Fibroblast of skin of right biceps (primary cell): ENCODE results near the gene GADD45A.

Experiments used
- DNase-seq: peaks from one replicate; pipeline ENCODE4 v3.0.0-alpha.2; 2013

Gene GADD45A

GRCh38 chr1:67672260-67672803 lies 12.7 kb upstream of the GADD45A start:
- DNase-seq, result no peak

- no peak for DNase-seq
Measured at GRCh38 chr1:67673468-67674201, 11.4 kb upstream of the GADD45A start.

- peak; percentile 59 for DNase-seq
Measured at GRCh38 chr1:67674260-67675011, 10.6 kb upstream of the GADD45A start.

- DNase-seq, result peak; percentile 27
Measured at GRCh38 chr1:67675800-67676199, 9.2 kb upstream of the GADD45A start.

DNA sequence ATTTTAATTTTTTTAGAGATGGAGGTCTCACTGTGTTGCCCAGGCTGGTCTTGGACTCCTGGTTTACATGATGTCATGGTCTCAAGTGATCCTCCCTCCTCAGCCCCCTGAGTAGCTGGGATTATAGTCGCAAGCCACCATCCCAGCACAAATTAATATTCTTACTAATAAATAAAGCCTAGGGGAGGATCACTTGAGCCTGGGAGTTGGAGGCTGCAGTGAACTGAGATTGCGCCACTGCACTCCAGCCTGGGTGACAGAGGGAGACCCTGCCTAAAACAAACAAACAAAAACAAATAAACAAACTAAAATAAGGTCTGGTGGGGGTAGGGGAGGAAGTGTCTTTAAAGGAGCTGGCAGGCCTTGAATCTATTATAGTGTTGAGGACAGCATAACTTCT lies 8.7 kb upstream of the GADD45A start:
- DNase-seq, result no peak

DNA sequence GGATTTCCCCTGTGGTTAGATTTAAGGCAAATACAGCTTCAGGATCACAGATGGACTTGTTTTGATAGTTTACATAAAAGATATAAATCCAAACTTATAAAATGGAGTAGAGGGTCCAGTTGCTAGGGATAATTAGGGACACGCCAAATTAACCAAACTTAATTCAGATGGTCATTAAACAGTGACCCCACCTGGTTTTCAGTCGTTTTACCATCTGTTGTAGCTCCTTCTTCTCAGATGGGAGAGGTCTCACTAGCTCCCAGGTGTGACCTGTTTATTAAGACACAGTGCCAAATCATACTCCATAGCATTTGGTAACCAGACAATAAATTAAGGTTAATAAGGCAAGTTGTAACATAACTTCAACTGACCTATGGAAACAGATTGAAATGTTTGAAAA lies 8.1 kb upstream of the GADD45A start:
- no peak for DNase-seq

DNA sequence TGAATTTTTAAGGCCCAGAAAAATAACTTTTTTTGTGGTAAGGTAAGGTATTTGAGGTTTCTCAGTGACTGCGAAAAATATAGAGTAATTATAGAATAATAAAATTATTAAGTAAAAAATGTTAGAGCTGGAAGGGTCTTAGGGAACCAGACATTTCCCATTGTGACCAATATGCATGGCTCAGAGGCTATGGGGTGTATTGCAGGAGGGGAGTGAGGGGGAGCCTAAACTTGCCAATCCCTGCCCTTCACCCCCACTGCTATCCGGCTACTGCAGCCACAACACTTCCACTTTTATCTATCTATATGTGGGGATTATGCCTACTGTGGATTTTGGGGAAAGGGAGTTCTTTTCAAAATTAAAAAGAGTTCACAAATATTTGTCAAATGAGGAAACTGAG lies 7.6 kb upstream of the GADD45A start:
- DNase-seq, result no peak

DNA sequence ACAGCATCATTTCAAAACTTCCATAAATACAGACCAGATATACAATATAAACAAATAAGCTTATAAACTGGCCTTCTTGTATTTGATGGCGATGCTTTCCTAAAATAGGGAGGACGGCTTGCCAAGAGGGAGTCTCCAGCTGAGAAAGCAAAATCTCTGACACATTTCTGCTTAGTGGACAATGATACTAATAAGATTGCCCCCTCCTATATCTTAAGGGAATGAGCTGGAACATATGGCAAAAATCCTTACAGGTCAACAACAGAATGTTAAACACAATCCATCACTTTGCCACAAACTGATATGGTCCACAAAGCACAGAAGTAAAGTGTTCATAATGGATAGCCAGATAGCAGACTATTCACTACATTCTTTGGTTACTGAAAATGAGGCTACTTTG lies 7.1 kb upstream of the GADD45A start:
- no peak for DNase-seq

- peak; percentile 48 for DNase-seq
Measured at GRCh38 chr1:67679691-67680090, 5.3 kb upstream of the GADD45A start.

- no peak for DNase-seq
Measured at GRCh38 chr1:67680486-67680885, 4.5 kb upstream of the GADD45A start.

DNA sequence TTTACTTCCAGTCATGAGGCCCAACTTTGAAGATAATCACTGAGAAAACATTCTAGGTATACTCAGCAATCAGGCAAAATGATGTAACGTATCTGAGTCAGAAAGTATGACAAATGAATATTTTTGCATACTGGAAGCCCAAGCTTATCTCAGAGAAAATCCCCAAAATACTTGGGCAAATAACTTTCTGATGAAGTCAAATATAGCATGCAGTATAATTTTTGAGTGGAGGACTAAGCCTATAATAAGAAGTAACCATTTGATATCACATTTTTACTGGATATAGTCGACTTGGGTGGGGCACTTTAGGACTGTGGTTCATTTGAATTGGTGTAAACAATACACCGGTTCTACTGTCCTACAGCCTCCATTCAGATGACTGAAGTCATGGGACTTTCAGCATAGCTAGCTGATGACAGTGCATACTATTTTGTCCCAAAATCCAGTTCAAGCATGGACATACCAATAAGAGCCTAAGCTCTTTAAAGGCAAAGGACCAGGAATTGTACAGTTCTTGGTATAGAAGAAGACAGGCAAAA lies 2.3 kb upstream of the GADD45A start:
- DNase-seq, result peak; percentile 92

- DNase-seq, result peak; percentile 77
Measured at GRCh38 chr1:67683316-67683715, 1.7 kb upstream of the GADD45A start.

DNA sequence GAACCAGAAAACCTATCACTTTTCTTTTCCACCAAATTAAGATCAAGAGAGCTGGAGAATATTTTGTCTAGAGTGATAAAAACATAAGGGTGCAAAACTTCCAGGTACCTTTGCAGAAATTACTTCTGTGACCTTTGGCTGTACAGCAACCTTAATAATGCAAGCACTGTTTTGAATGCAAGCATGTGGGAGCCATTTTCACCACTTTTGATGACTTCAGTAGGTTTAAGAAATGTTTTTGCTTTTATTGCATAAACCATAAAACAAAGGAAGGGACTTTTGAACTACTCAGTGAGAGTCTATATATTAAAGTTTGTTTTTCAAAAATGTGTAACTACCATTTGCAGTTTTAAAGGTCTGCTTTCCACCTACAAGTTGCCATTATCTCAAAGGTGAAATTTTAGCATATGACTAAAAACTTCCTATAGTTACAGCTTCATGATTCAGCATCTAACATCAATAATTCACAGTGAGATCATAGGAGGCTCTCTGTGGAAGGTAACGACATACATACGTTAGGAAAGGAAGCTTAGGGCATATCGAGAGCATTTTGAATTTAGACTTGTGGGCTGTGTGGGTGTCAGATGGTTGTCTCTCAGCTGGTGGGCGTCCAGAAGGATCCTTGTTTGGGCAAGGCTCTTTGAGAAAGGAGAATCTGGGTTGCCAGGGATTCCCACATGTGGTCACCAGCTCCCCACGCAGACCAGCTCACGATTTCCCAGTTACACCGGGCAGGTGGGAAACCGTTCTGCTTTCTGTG lies 1.1 kb upstream of the GADD45A start:
- peak; percentile 63 for DNase-seq

DNA sequence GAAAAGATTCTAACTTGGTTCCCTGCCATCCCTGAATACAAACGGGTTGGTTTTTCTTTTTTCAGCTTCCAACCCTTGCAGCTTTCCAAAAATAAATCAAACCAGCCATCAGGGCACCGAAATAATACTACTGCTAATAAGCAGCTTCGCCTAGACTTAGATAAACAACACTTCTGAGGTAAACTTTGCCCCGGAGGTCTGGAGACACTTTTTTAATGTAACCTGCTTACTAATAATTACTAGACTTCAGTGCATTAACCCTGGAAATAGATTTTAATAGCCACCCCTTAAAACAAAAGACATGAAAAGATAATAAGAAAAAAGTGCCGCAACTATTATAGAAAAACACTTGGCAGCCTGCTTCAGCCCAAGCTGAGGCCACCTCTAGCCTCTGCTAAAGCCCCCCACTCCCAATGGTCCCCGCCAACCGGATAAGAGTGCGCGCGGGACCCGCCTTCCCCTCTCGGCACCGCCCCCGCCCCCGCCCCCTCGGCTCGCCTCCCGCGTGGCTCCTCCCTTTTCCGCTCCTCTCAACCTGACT lies 405 bp upstream of the GADD45A start:
- DNase-seq, result no peak

DNA sequence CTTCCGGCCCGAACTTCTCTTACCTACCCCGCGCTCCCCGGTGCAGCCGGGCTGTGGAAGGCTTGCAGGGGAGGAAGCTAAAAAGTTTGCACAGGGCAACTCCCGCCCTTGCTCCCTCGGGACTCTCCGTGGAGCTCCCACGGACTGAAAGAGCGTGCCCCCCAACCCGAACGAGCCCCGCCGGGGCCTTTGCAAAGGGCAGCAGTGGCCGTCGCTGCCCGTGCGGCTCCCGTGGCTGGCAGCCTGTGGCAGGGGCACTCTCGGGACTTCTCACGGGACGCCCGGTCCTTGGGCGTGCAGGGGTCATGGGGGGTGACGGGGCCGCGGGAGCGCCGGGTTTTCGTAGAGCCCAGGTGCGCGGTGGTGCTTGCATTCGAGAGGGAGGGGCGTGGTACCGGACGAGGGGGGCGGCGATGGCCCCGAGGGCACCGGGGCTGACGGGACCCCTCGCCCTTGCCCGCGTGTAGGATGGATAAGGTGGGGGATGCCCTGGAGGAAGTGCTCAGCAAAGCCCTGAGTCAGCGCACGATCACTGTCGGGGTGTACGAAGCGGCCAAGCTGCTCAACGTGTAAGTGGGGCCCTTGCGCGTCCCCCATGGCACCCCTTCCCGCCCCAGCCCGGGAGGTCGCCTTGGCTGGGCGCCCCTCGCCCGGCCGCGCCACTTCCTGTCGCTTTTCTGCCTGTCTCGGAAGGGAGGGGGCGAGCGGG lies 711 bp downstream of the GADD45A start:
- peak; percentile 51 for DNase-seq

DNA sequence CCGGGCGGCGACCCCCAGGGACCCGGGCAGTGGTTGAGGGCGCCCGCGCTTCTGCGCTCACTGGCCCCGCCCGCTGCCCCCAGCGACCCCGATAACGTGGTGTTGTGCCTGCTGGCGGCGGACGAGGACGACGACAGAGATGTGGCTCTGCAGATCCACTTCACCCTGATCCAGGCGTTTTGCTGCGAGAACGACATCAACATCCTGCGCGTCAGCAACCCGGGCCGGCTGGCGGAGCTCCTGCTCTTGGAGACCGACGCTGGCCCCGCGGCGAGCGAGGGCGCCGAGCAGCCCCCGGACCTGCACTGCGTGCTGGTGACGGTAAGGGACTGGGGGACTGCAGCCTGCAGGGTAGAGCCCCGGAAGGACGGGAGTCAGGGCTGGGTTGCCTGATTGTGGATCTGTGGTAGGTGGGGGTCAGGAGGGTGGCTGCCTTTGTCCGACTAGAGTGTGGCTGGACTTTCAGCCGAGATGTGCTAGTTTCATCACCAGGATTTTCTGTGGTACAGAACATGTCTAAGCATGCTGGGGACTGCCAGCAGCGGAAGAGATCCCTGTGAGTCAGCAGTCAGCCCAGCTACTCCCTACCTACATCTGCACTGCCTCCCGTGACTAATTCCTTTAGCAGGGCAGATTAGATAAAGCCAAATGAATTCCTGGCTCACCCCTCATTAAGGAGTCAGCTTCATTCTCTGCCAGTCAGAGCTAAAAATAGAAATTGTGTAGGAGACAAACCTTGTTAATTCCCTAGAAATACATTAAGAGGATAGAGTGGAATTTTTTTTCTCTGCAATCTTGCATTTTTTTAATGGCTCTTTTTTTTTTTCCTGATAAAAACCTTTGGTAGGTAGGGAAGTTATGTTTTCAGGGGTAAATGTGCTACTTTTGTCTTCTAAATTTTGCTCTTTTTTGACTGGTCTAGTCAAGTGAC lies 1.5 kb downstream of the GADD45A start:
- DNase-seq, result peak; percentile 99

DNA sequence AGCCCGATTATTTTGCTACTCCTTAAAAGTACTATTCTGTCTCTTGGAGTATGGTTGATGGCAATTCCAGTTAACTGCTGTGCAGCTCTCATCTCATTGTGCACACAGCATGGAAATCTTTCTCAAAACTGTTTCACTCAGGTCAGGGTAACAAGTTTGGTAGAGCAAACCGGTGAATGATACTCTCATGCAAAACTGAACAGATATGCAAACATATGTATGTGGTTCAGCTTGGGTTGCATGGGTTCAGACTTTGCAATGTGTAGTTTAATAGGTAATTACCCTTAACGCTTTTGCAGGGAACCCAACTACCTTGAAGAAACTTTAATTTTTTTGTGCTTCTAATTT lies 2.2 kb downstream of the GADD45A start:
- no peak for DNase-seq

DNA sequence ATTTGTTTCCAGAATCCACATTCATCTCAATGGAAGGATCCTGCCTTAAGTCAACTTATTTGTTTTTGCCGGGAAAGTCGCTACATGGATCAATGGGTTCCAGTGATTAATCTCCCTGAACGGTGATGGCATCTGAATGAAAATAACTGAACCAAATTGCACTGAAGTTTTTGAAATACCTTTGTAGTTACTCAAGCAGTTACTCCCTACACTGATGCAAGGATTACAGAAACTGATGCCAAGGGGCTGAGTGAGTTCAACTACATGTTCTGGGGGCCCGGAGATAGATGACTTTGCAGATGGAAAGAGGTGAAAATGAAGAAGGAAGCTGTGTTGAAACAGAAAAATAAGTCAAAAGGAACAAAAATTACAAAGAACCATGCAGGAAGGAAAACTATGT lies 2.6 kb downstream of the GADD45A start:
- DNase-seq, result peak; percentile 91

DNA sequence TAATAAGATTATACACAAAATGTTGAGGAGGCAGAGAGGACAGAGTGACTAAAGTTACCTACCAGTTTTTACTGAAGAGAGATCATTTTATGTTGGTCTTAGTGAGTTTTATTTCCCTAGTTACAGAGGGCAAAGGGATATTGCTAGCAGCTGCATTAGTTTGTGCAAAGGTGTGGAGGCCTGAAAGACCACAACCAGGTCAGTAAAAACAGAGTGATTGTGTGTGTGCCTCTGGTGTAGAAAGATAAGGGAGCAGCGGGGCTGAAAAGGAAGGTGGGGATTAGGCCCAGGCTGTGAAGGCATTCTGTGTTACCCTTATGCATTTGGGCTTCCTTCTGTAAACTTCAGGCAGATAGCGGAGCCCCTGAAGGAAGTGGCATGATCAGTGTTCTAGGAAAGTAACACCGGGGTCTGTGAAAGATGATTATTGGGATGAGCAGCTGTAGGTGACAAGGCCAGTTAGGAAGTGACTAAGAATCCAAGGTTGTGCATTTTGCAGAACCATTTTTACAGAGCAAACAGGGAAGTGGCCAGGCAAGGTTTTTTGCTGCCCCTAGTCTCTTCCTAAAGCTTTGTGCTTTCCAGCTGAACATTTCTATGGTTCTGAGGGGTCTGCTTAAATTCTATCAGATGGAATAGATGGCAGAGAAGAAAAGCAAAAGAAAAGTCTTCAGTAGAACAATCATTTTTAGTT lies 3.7 kb downstream of the GADD45A start:
- DNase-seq, result no peak

- no peak for DNase-seq
Measured at GRCh38 chr1:67689267-67690017, 4.4 kb downstream of the GADD45A start.
